Measurements from ENCODE around the gene FAM72D.
A peak's percentile ranks its signal among the peaks of the same experiment; 100 is the strongest.
"Not testable (repeated sequence)": the region's sequence is repeated elsewhere in the genome, so short reads cannot be mapped to it uniquely, and the experiment has no call there.

The FAM72D gene

GRCh38 chr1:145095284-145096057 lies at the start of gene FAM72D, which contains the start of gene SRGAP2B:
Gene FAM72D, plus strand, starts transcription at chr1:145095974. Its CDS starts 874 bp downstream, at chr1:145096848.
Gene SRGAP2B, minus strand, starts transcription at chr1:145095328. Its CDS starts 2,427 bp downstream, at chr1:145092901.
- H3K4me3 ChIP-seq (replicated peaks; ENCODE audit: low read depth, low read length), result peak within 1 kb of the TSS; percentile 39
- not testable (repeated sequence) for DNase-seq (ENCODE audit: extremely low read depth, low read depth)

DNA sequence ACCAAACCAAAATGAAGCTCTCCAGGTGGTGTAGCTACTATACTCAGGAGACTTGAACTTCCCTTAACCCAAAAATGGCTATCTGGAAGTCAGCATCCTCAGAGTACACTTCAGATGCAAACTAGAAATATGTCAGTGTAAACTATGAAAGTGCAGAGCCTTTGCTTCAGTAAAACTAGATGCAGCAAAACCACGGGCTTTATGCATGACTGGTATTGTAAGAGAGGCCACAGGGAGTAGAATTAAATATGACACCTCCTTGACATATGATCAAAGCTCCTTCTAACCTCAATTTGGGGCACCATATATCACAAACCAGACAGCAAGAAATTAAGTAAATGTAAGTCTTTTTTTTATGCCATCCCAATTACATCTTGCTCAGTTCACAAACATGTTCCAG lies 48.2 kb upstream of the FAM72D start:
- H3K4me3 ChIP-seq (replicated peaks; ENCODE audit: low read depth, low read length); DNase-seq (ENCODE audit: extremely low read depth, low read depth): not testable (repeated sequence)

DNA sequence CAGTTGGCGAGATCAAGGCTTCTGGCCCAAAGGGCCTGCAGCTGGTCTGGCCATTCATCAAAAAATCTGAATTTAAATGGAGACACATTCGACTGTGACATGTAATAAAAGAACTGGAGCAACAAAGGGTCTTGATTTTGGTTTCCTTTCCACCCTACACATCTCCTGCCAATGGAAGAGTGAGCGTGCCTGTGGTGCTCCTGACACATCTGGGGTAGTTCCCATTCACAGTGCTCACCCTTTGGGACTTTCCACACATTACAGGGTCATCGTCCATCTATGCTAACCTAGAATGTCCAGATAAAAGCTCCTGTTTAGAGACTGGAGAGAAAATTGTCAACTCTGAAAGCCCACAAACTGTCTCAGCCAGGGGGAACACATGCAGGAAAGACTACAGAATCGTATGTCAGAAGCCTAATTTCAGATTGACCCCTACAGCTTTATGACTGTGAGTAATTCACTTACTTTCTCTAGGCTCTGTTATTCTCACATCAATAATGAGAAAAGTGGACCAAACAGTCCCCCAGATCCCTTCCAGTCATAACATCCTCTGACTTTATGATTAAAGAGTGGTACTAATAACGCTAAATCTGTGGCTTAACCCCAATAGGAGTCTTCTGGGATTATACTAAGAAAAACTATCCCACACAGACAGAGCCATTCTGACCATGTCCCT lies 47.5 kb upstream of the FAM72D start:
- H3K4me3 ChIP-seq (replicated peaks; ENCODE audit: low read depth, low read length); DNase-seq (ENCODE audit: extremely low read depth, low read depth): not testable (repeated sequence)

DNA sequence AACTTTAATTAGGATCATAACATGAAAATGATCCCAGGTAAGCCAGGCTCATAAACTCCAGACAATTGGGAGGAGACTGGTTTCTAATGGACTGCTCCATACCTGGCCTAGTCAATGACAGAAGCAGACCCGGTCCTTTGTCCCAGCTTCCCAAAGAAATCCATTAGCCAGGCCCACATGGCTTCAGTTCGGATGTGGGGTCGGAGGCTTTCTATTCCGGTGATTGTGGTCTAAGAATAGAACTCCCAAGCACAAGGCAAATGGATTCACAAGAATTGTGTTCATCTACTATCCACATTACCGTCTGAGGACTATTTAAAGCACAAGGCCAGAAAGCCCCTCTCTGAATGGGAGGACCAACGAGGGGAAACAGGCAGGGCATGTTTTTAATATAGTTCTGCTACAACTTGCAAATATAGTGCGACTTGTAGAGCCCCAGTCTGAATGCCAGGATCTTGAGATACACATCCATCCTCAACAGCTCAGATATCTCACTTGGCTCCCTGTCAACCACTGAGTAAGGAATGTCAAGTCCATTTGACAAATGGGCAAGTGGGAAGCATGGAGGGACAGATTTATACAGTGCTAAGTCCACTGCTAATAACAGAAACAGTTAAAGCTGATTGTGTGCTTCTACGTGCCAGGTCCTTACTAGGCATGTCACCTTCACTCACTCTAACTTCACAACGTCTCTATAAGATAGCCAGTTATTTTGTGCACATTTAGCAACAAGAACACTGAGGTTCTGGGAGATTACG lies 43.6 kb upstream of the FAM72D start:
- not testable (repeated sequence) for DNase-seq (ENCODE audit: extremely low read depth, low read depth); H3K4me3 ChIP-seq (replicated peaks; ENCODE audit: low read depth, low read length)

DNA sequence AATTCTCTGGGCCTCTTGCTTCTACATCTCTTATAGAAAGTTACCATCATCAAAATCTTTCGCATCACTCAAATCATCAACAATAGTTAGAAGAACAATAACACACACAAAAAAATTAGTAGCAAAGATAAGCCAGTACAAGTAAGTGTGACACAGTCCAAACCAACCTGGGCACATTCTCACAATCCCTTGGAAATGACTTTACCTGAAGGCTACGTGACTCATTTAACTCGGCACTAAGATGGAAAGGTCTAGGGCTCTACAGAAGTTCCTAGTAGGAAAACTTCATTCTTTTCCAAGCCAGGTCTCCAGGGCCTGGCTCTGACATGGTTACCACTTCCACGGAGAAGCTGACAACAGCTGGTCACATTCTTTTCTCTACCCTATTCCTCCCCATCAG lies 42.3 kb upstream of the FAM72D start:
- H3K4me3 ChIP-seq (replicated peaks; ENCODE audit: low read depth, low read length); DNase-seq (ENCODE audit: extremely low read depth, low read depth): not testable (repeated sequence)

DNA sequence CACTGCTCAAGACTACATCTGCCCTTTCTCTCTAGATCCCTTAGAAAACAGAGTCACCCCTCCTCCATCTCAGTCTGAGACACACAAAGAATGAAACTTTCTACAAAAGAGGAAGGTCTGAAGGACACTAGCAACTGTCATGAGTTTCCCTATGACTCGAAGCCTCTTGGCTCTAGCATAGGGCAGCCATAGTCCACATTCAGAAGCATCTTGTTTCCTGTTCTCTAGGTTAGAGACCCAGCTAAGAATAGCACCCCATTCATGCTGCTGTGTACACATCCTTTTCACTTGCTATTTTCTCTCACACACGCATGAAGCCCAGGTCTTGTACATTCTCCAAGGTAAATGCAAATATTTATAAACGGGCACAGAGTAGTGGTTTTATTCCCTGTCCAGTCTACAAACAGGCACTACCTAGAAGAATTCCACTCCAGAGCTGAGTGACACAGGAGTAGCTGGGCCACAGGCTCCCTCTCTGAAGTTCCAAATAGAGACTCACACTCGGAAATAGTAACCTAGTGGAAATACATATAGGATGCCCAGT lies 40.5 kb upstream of the FAM72D start:
- DNase-seq (ENCODE audit: extremely low read depth, low read depth); H3K4me3 ChIP-seq (replicated peaks; ENCODE audit: low read depth, low read length): not testable (repeated sequence)

GRCh38 chr1:145058184-145058583 lies 37.6 kb upstream of the FAM72D start:
- not testable (repeated sequence) for DNase-seq (ENCODE audit: extremely low read depth, low read depth); H3K4me3 ChIP-seq (replicated peaks; ENCODE audit: low read depth, low read length)

- not testable (repeated sequence) for DNase-seq (ENCODE audit: extremely low read depth, low read depth)
Observed at GRCh38 chr1:145063285-145063684, 32.5 kb upstream of the FAM72D start.

DNA sequence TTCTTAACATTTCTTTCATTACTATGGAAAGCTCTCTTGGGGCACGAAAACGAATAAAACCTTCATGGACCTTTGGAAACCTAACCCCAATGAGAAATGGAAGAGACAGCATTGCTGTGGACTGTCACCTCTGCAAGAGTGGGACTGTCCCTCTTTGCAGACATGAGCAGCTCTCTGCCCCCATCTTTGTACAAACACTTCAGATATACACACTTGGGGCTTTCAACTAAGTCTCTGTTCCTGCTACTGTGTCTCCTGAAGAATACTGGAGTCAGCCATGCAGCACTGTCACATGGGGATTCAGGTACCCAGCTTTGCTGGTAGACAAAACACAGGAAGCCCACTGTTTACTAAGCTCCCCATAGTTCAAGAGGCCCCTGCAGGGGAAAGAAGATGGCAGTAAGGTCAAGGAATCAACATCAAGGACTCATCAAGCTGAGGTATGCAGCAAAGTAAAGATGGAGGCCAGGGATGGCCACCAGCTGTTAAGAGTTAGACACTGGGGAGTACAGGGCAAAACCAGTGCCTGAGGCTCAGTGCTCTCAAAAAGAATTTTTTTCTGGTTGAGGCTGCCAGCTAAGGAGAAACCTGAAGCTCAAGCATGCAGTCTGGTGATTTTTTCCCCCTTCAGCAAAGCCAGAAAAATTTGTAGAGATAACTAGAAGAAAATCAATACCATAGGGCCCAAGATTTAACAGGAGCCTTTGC lies 31.7 kb upstream of the FAM72D start:
- peak; percentile 0 for DNase-seq (ENCODE audit: extremely low read depth, low read depth)
- H3K4me3 ChIP-seq (replicated peaks; ENCODE audit: low read depth, low read length), result not testable (repeated sequence)

More at GRCh38 chr1:145063285-145063684, 32.5 kb upstream of the FAM72D start:
- H3K4me3 ChIP-seq (replicated peaks; ENCODE audit: low read depth, low read length), result not testable (repeated sequence)

DNA sequence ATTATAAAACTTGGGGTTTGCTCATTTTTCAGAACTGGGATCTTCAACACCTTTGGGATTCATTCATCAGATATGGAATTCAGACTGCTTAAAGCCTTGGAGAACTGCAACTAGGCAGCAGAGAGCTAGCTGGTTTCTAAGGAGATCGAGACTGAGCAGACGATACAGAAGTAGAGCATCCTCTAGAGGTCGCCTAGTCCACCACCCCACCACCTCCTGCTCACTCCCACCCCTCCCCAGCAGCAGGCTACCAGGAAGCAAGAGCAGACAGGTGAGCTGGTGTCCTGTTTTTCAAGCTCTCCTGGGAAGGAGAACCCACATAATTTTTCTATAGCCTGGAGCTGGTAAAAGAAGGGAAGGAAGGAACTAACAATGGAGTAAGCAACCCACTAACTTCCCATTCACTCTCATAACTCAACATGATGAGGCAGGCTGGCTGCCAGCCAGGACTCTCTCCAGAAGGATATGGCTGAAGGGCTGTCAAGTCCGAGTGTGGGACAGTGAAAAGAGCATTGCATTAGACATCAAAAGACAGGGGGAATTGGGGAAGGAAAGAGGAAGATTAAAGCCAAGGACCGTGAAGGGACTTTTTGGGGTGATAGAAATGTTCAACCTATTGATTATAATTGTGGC lies 30.5 kb upstream of the FAM72D start:
- not testable (repeated sequence) for H3K4me3 ChIP-seq (replicated peaks; ENCODE audit: low read depth, low read length); DNase-seq (ENCODE audit: extremely low read depth, low read depth)

DNA sequence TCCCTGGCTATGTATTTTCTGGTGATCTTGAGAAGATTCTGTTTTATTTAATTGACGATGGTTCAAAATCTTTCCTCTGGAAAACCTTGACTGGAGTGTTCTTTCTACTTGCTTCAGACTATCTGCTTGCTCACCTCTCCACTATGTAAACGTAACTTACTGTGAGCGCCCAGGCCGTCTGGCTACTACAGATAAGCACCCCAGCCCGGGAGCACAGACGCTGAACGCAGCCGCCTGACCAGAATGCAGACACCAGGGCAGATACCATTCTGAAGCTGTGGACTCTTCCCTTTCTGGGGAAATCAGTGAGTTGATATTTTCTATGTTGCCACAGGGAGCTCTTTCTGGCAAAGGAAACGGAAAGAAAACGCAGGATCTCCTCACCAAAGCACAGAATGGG lies 29.3 kb upstream of the FAM72D start:
- DNase-seq (ENCODE audit: extremely low read depth, low read depth), result not testable (repeated sequence)

DNA sequence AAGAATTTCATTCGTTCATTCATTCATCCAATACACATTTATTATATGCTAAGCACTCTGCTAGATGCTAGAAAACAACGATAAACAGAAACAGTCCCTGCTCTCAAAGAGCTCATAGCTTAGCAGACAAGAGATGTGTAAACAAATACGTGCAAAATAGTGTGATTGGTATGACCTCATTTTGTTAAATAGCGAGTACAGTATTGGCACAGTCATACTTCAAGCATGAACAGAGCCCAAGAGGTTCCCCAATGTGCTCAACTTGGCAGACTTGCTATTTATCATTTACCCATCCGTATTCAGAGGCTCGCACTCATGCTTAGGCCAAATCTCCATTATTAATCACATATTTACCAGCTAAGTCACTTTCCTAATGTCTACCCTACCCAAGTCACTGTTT lies 24.2 kb upstream of the FAM72D start:
- H3K4me3 ChIP-seq (replicated peaks; ENCODE audit: low read depth, low read length); DNase-seq (ENCODE audit: extremely low read depth, low read depth): not testable (repeated sequence)

More for the DNA sequence above, 29.3 kb upstream of the FAM72D start:
- not testable (repeated sequence) for H3K4me3 ChIP-seq (replicated peaks; ENCODE audit: low read depth, low read length)

DNA sequence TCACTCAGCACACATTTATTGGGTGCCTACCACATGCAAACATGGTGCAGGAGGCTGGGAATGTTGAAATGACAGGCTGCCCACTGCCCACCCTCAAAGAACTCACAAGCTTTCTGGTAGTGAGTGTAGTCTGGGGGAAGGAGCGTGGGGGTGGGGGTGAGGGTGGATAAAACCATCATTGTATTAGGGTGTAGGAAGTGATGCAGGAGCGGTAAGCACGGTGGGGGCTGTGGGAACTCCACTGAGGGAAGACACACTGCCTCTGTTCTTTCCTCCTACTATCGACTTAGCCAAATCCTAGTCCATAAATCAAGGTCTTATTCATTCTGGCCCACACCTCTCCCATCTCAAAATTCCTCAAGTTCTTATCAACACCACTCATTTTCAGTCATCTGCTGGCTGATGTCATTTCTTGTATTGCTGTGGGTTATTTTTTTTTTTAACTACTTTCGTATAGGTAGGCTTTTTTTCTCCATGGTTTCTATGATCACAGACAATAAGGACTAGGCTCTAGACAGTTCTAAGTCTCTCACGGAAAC lies 21.7 kb upstream of the FAM72D start:
- DNase-seq (ENCODE audit: extremely low read depth, low read depth); H3K4me3 ChIP-seq (replicated peaks; ENCODE audit: low read depth, low read length): not testable (repeated sequence)

DNA sequence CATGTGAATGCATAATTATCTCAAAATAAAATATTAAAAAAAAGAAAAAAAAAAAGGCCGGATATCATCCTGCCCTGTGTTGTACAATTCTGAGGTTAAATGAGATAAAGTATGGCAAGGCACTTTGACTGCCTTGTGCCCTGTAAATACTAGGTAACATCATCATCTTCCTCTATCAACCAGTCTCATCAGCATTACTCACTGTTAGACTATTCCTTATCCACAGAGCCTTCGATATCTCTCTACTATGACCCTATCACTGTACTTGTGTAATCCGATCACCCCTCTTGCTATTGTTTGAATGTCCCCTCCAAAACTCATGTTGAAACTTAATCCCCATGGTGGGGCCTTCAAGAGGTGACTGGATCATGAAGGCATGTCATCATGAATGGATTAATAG lies 18.9 kb upstream of the FAM72D start:
- not testable (repeated sequence) for DNase-seq (ENCODE audit: extremely low read depth, low read depth); H3K4me3 ChIP-seq (replicated peaks; ENCODE audit: low read depth, low read length)

DNA sequence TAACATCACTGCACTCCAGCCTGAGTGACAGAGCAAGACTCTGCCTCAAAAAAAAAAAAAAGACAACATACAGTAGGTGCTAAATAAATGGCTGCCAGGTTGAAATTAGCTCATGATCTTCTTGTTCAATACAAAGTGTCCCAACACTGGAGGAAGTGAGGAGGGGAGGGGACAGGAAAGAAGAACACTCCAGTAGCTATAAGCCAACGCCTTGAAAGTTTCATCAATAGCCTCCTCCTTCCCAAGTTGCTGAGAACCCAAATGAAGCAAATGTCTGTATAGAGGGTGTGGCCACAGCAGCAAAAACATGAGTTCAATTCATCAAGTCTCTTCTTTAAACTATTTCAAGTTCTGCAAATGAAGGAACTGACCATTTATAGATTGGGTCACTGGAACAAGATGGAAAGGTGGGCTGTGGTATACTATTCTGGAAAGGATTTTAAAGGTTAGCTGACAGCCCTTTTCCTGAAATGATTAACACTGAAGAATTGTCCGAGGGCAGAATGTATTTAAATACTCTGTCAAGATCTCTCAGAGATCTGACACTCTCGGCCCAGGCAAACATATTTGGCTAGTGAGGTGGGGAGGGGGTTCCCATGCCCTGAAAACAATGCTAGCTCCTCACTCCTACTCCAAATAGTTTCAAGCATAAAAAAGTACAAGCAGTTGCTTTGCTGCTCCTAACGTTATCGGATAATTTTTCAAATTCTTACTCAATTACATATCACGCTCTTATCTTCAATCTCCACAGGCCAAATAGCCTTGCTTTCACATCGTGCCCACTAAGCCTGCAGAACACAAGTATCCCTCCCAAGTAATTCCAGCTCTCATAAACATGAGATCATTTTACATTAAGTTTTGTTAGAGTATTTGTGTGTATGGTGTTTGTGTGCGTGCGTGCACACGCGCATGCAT lies 17.6 kb upstream of the FAM72D start:
- not testable (repeated sequence) for H3K4me3 ChIP-seq (replicated peaks; ENCODE audit: low read depth, low read length); DNase-seq (ENCODE audit: extremely low read depth, low read depth)

DNA sequence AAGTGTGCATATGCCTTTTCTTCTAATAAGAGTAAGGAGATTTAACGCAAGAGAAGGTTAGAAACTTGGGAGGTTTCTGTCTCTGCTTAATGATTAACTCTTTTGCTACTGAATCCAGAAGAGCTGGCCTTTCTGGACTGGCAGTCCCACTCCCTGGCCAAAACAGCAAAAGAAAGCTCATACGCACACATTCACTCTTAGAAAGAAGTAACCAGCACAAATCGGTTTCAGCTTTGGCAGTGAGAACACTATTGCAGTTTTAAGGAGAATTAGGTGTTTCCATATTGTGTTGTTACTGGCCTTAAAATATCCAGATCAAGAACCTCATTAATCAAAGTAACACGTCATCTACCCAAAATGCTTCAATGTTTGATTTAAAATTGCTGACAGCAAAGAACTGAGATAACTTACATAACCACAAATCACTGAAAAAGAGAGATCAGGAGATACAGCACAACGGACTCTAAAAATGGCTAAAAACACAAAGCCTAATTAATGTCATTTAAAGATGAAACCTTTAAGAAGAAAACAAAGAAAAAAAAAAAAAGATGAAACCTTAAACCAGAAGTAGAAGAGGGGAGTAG lies 16.9 kb upstream of the FAM72D start:
- not testable (repeated sequence) for DNase-seq (ENCODE audit: extremely low read depth, low read depth); H3K4me3 ChIP-seq (replicated peaks; ENCODE audit: low read depth, low read length)
